Endothelial cell of umbilical vein (primary cell): Measurements from ENCODE around the gene IPPK.

Experiments
- CTCF ChIP-seq, 2 donors: IDR thresholded peaks; 1 replicate in 1 of 2; 2 replicates in 1 of 2; pipeline ENCODE4 v1.5.1; 2011; ENCODE audit warnings: low read length in 2 of 2, mild to moderate bottlenecking in 2 of 2, moderate library complexity in 2 of 2, control low read depth in 1 of 2, inconsistent platforms in 1 of 2, low read depth in 1 of 2; ENCODE audit not compliant: insufficient read depth in 1 of 2; ENCODE audit errors: extremely low read depth in 1 of 2
- EZH2 ChIP-seq: IDR thresholded peaks from 2 replicates; pipeline ENCODE4 v1.6.1; 2012; ENCODE audit warnings: borderline replicate concordance, low read depth, mild to moderate bottlenecking, moderate library complexity, low read length, inconsistent platforms; ENCODE audit not compliant: severe bottlenecking
- FOS ChIP-seq: IDR thresholded peaks from 2 replicates; pipeline ENCODE4 v1.6.1; 2011; ENCODE audit warnings: mild to moderate bottlenecking, low read length, moderate library complexity, borderline replicate concordance; ENCODE audit not compliant: insufficient read depth
- JUN ChIP-seq: IDR thresholded peaks from 2 replicates; pipeline ENCODE4 v1.6.1; 2011; ENCODE audit warnings: borderline replicate concordance, low read depth; ENCODE audit not compliant: insufficient read length, insufficient read depth
- POLR2A ChIP-seq: IDR thresholded peaks from 2 replicates; pipeline ENCODE4 v1.6.1; 2012; ENCODE audit warnings: low read depth, mild to moderate bottlenecking, control low read depth, low read length
- POLR2AphosphoS5 ChIP-seq: IDR thresholded peaks from 2 replicates; pipeline ENCODE4 v1.6.1; 2012; ENCODE audit warnings: low read depth, mild to moderate bottlenecking, control low read depth, low read length, moderate library complexity; ENCODE audit not compliant: insufficient read depth

- TF ChIP-seq POLR2AphosphoS5 (no peak), EZH2 (no peak), CTCF (IDR thresholded peaks at IDR 0.05; ENCODE audit: extremely low read depth in 1 of 2, insufficient read depth in 1 of 2, low read depth in 1 of 2, low read length in 2 of 2) (no peak), JUN (no peak), POLR2A (no peak), FOS (no peak)
Measured at GRCh38 chr9:92658176-92658575, 11.8 kb downstream of the IPPK start.
